Neuronal stem cell (in vitro differentiated cells): ENCODE measurements around the gene GSG1L2.

Source experiments
- DNase-seq: peaks from one replicate; pipeline ENCODE4 v3.0.0-alpha.2; 2013; ENCODE audit warnings: low spot score
- H2AFZ ChIP-seq: one replicate; pipeline ENCODE4 v1.6.1; 2013; ENCODE audit warnings: mild to moderate bottlenecking, low read length, inconsistent platforms
- H2AK5ac ChIP-seq: 2 replicates; pipeline ENCODE4 v1.6.1; 2013; ENCODE audit warnings: low read depth, mild to moderate bottlenecking, inconsistent platforms, low read length, moderate library complexity, mixed read lengths
- H2BK120ac ChIP-seq: 2 replicates; pipeline ENCODE4 v1.6.1; 2013; ENCODE audit warnings: low read depth, mild to moderate bottlenecking, inconsistent platforms, low read length, moderate library complexity, mixed read lengths
- H2BK12ac ChIP-seq: one replicate; pipeline ENCODE4 v1.6.1; 2013; ENCODE audit warnings: low read length, inconsistent platforms
- H2BK15ac ChIP-seq: 2 replicates; pipeline ENCODE4 v1.6.1; 2013; ENCODE audit warnings: mild to moderate bottlenecking, low read length, inconsistent platforms, mixed read lengths
- H2BK5ac ChIP-seq: one replicate; pipeline ENCODE4 v1.6.1; 2013; ENCODE audit warnings: inconsistent platforms, mild to moderate bottlenecking, low read length, moderate library complexity
- H3K14ac ChIP-seq: one replicate; pipeline ENCODE4 v1.6.1; 2013; ENCODE audit warnings: low read length, inconsistent platforms
- H3K18ac ChIP-seq: 2 replicates; pipeline ENCODE4 v1.6.1; 2013; ENCODE audit warnings: low read length, inconsistent platforms
- H3K23ac ChIP-seq: 2 replicates; pipeline ENCODE4 v1.6.1; 2013; ENCODE audit warnings: low read depth, mild to moderate bottlenecking, mixed read lengths, low read length, inconsistent platforms; ENCODE audit not compliant: poor library complexity
- H3K27ac ChIP-seq: replicated peaks from 3 replicates; pipeline ENCODE4 v1.5.1; 2013; ENCODE audit warnings: low read length, inconsistent platforms
- H3K27me3 ChIP-seq, 3 experiments: 2 replicates each; pipeline ENCODE4 v1.6.1; 2013; ENCODE audit warnings: low read length in 3 of 3, mild to moderate bottlenecking in 2 of 3, inconsistent platforms in 1 of 3, low read depth in 1 of 3, mixed read lengths in 1 of 3, moderate library complexity in 1 of 3; ENCODE audit not compliant: control insufficient read depth in 3 of 3, insufficient read depth in 3 of 3
- H3K36me3 ChIP-seq, 2 donors: replicated peaks in 1 of 2; 2 replicates each; pipeline ENCODE4 v1.6.1; 2013; ENCODE audit warnings: low read length in 2 of 2; ENCODE audit not compliant: control insufficient read depth in 2 of 2, insufficient read depth in 2 of 2
- H3K4ac ChIP-seq: 2 replicates; pipeline ENCODE4 v1.6.1; 2013; ENCODE audit warnings: inconsistent platforms, mild to moderate bottlenecking, low read length, moderate library complexity
- H3K4me1 ChIP-seq, 2 donors: 1 replicate in 1 of 2; 2 replicates in 1 of 2; pipeline ENCODE4 v1.6.1; 2013; ENCODE audit warnings: low read length in 2 of 2, low read depth in 1 of 2; ENCODE audit not compliant: control insufficient read depth in 2 of 2, insufficient read depth in 1 of 2
- H3K4me2 ChIP-seq: one replicate; pipeline ENCODE4 v1.6.1; 2013; ENCODE audit warnings: mild to moderate bottlenecking, low read length, inconsistent platforms; ENCODE audit not compliant: insufficient read depth, poor library complexity, severe bottlenecking
- H3K4me3 ChIP-seq, 2 donors: 2 replicates each; pipeline ENCODE4 v1.5.1; 2013; ENCODE audit warnings: low read length in 2 of 2, mild to moderate bottlenecking in 2 of 2, inconsistent platforms in 1 of 2, moderate library complexity in 1 of 2
- H3K79me1 ChIP-seq: one replicate; pipeline ENCODE4 v1.6.1; 2013; ENCODE audit warnings: low read depth, mild to moderate bottlenecking, inconsistent platforms, low read length, moderate library complexity
- H3K9ac ChIP-seq: one replicate; pipeline ENCODE4 v1.6.1; 2013; ENCODE audit warnings: mild to moderate bottlenecking, low read depth, low read length, inconsistent platforms; ENCODE audit not compliant: poor library complexity
- H3K9me3 ChIP-seq, 2 donors: replicated peaks in 1 of 2; 2 replicates each; pipeline versions ENCODE3 to v1.6.1; 2013; ENCODE audit warnings: low read length in 2 of 2, mild to moderate bottlenecking in 2 of 2, inconsistent platforms in 1 of 2, low read depth in 1 of 2, mixed read lengths in 1 of 2, moderate library complexity in 1 of 2; ENCODE audit not compliant: control insufficient read depth in 2 of 2, insufficient read depth in 1 of 2
- H4K8ac ChIP-seq: one replicate; pipeline ENCODE4 v1.6.1; 2013; ENCODE audit warnings: low read depth, mild to moderate bottlenecking, inconsistent platforms, low read length, moderate library complexity
- H4K91ac ChIP-seq: one replicate; pipeline ENCODE4 v1.6.1; 2013; ENCODE audit warnings: low read length, low read depth, mild to moderate bottlenecking, inconsistent platforms; ENCODE audit not compliant: poor library complexity
- WGBS, 2 donors: extraction: QIAGEN DNeasy Blood & Tissue Kit; methylation state at CpG; one replicate each; pipeline ENCODE4 v1.1.7; 2013; ENCODE audit warnings: missing lambda C conversion rate in 2 of 2, mixed read lengths in 1 of 2; ENCODE audit not compliant: insufficient read length in 2 of 2, insufficient replicate concordance in 1 of 2; ENCODE audit errors: extremely low coverage in 2 of 2; 5-methylcytosine and 5-hydroxymethylcytosine counted together

Gene GSG1L2

GRCh38 chr17:9765322-9765721 lies 56.6 kb downstream of the GSG1L2 start:
- no peak overlapping the region for H3K4ac ChIP-seq
- DNase-seq, result no peak
- no peak overlapping the region for H4K8ac ChIP-seq
- no peaks in the 10 kb centered on the region for H3K9me3 ChIP-seq
- H3K4me1 ChIP-seq, result no peaks in the 10 kb centered on the region
- H4K91ac ChIP-seq, result no peak overlapping the region
- WGBS, 2 donors, result no CpG with 5 or more reads among the region's 1 CpG
- no peak overlapping the region for H3K23ac ChIP-seq
- H2BK5ac ChIP-seq, result no peak overlapping the region
- H3K79me1 ChIP-seq, result no peaks in the 10 kb centered on the region
- no peak overlapping the region for H2AFZ ChIP-seq
- H3K18ac ChIP-seq, result no peak overlapping the region
- no peak overlapping the region for H3K14ac ChIP-seq
- H2BK15ac ChIP-seq, result no peak overlapping the region
- H3K4me2 ChIP-seq, result no peak overlapping the region
- H2AK5ac ChIP-seq, result no peak overlapping the region
- no peak overlapping the region for H2BK12ac ChIP-seq
- H2BK120ac ChIP-seq, result no peak overlapping the region
- H3K36me3 ChIP-seq, result no peaks in the 10 kb centered on the region
- H3K27me3 ChIP-seq, result no peaks in the 10 kb centered on the region
- no peak overlapping the region for H3K27ac ChIP-seq
- no peak overlapping the region for H3K9ac ChIP-seq
- H3K4me3 ChIP-seq, result no peak overlapping the region

GRCh38 chr17:9763643-9764042 lies 58.2 kb downstream of the GSG1L2 start:
- Histone ChIP-seq H4K91ac (no peak overlapping the region), H3K4me1 (no peaks in the 10 kb centered on the region), H3K27ac (no peak overlapping the region), H2BK5ac (no peak overlapping the region), H2BK15ac (no peak overlapping the region), H4K8ac (no peak overlapping the region), H3K4me2 (no peak overlapping the region), H3K4me3 (no peak overlapping the region), H3K14ac (no peak overlapping the region), H3K4ac (no peak overlapping the region), H3K79me1 (no peaks in the 10 kb centered on the region), H3K23ac (no peak overlapping the region), H3K9ac (no peak overlapping the region), H2BK120ac (no peak overlapping the region), H3K27me3 (no peaks in the 10 kb centered on the region), H3K9me3 (no peaks in the 10 kb centered on the region), H2BK12ac (no peak overlapping the region), H2AK5ac (no peak overlapping the region), H3K18ac (no peak overlapping the region), H2AFZ (no peak overlapping the region), H3K36me3 (no peaks in the 10 kb centered on the region)
- WGBS, 2 donors, result no CpG with 5 or more reads among the region's 4 CpGs
- DNase-seq, result no peak

- Histone ChIP-seq H3K18ac (no peak overlapping the region), H3K4me1 (no peaks in the 10 kb centered on the region), H2BK5ac (no peak overlapping the region), H4K8ac (no peak overlapping the region), H3K9ac (no peak overlapping the region), H4K91ac (no peak overlapping the region), H3K4me2 (no peak overlapping the region), H2BK12ac (no peak overlapping the region), H3K36me3 (no peaks in the 10 kb centered on the region), H3K14ac (no peak overlapping the region), H3K27ac (no peak overlapping the region), H2BK120ac (no peak overlapping the region), H2AK5ac (no peak overlapping the region), H3K9me3 (no peaks in the 10 kb centered on the region), H3K4ac (no peak overlapping the region), H3K23ac (no peak overlapping the region), H2AFZ (no peak overlapping the region), H2BK15ac (no peak overlapping the region), H3K79me1 (no peaks in the 10 kb centered on the region), H3K4me3 (no peak overlapping the region), H3K27me3 (no peaks in the 10 kb centered on the region)
- no peak for DNase-seq
- WGBS, 2 donors, result no CpG with 5 or more reads among the region's 1 CpG
Observed at GRCh38 chr17:9760266-9760665, 61.6 kb downstream of the GSG1L2 start.

GRCh38 chr17:9755083-9755482 lies 66.8 kb downstream of the GSG1L2 start:
- WGBS, 2 donors, result no CpG with 5 or more reads among the region's 3 CpGs
- no peak overlapping the region for H2AK5ac ChIP-seq
- no peak overlapping the region for H3K4me3 ChIP-seq
- H2BK5ac ChIP-seq, result no peak overlapping the region
- no peak overlapping the region for H3K9ac ChIP-seq
- no peak overlapping the region for H4K91ac ChIP-seq
- no peak overlapping the region for H2BK12ac ChIP-seq
- no peak overlapping the region for H3K4ac ChIP-seq
- no peak overlapping the region for H3K18ac ChIP-seq
- no peak overlapping the region for H2AFZ ChIP-seq
- H2BK120ac ChIP-seq, result no peak overlapping the region
- H4K8ac ChIP-seq, result no peak overlapping the region
- H3K4me1 ChIP-seq, result no peaks in the 10 kb centered on the region
- H3K36me3 ChIP-seq, result no peaks in the 10 kb centered on the region
- H2BK15ac ChIP-seq, result no peak overlapping the region
- no peaks in the 10 kb centered on the region for H3K27me3 ChIP-seq
- H3K4me2 ChIP-seq, result no peak overlapping the region
- no peaks in the 10 kb centered on the region for H3K79me1 ChIP-seq
- no peak for DNase-seq
- H3K27ac ChIP-seq, result no peak overlapping the region
- H3K9me3 ChIP-seq, result no peaks in the 10 kb centered on the region
- no peak overlapping the region for H3K23ac ChIP-seq
- no peak overlapping the region for H3K14ac ChIP-seq
